ENCODE data around the gene KCTD7.
"Not testable (repeated sequence)": the region's sequence is repeated elsewhere in the genome, so short reads cannot be mapped to it uniquely, and the experiment has no call there.

The KCTD7 gene

GRCh38 chr7:66619341-66619948 is 9.2 kb upstream of the KCTD7 start:
- not testable (repeated sequence) for DNase-seq

- DNase-seq = no peak
Observed at GRCh38 chr7:66626331-66626934, 2.2 kb upstream of the KCTD7 start.

GRCh38 chr7:66627151-66627681 is 1.5 kb upstream of the KCTD7 start:
- no peak for DNase-seq

- DNase-seq = no peak
Observed at GRCh38 chr7:66627881-66628360, 760 bp upstream of the KCTD7 start.

- peak; percentile 8 for DNase-seq
Observed at GRCh38 chr7:66629222-66630062, 761 bp downstream of the KCTD7 start.

GRCh38 chr7:66630531-66630930 is 1.9 kb downstream of the KCTD7 start:
- DNase-seq = no peak

GRCh38 chr7:66631471-66631870 is 2.8 kb downstream of the KCTD7 start:
- DNase-seq = peak; percentile 8

- no peak for DNase-seq
Observed at GRCh38 chr7:66634816-66635215, 6.1 kb downstream of the KCTD7 start.

GRCh38 chr7:66635322-66635981 is 6.8 kb downstream of the KCTD7 start:
- not testable (repeated sequence) for DNase-seq

GRCh38 chr7:66635982-66636546 is 7.4 kb downstream of the KCTD7 start:
- DNase-seq = peak; percentile 39

GRCh38 chr7:66638309-66639099 is 9.8 kb downstream of the KCTD7 start:
- DNase-seq = no peak

GRCh38 chr7:66639773-66640172 is 11.1 kb downstream of the KCTD7 start:
- DNase-seq = no peak

GRCh38 chr7:66640802-66641525 is 12.3 kb downstream of the KCTD7 start:
- no peak for DNase-seq

- DNase-seq = no peak
Observed at GRCh38 chr7:66641526-66641871, 12.8 kb downstream of the KCTD7 start.

- no peak for DNase-seq
Observed at GRCh38 chr7:66642186-66642585, 13.5 kb downstream of the KCTD7 start.

GRCh38 chr7:66642932-66643331 is 14.3 kb downstream of the KCTD7 start:
- no peak for DNase-seq

GRCh38 chr7:66643395-66643794 is 14.7 kb downstream of the KCTD7 start:
- no peak for DNase-seq

- DNase-seq = not testable (repeated sequence)
Observed at GRCh38 chr7:66651026-66651425, 22.3 kb downstream of the KCTD7 start.

- not testable (repeated sequence) for DNase-seq
Observed at GRCh38 chr7:66653719-66654274, 25.1 kb downstream of the KCTD7 start.

GRCh38 chr7:66654275-66655112 is 25.8 kb downstream of the KCTD7 start:
- peak; percentile 97 for DNase-seq

Measured in stimulated activated CD4-positive, alpha-beta T cell treated with anti-CD3 and anti-CD28 coated beads, Interleukin-4, amount 100 ng/mL, for 24 hours (primary cell).